ENCODE results near the gene RHBG.

RHBG gene

DNA sequence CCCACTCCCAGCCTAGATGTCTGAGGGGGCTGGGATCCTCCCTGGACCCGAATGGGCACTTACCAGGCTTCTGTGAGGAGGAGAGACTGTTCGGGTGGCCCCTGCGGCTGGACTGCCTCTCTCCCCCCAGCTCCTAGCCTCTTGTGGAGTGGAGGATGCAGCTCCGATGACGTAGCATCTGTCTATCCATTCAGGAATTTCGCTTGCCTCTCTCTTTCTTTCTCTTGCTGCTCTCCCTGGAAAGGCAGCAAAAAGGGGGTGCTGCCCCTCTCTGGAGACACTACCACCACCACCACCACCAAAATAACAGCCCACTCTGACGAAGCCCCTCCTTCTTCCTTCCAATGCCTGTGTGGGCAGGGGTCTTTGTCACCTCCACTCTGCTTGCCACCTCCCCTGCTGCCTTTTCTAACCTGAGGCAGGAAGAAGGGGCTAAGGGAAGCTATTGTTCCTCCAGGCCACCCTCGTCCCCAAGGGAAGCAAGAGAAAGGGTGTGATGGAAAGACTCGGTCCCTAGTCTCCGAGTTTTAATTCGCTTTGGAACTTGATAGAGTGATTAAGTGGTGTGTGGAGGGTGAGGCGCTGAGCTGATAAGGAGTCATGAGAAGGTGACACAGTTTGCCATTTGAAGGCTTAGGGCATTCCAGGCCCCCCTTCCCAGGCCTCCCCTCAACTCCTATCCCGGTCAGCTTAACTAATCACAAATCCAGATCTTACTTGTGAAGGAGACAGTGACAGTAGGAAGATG is 60.5 kb downstream of the RHBG start:
- TF ChIP-seq EP300 (IDR thresholded peaks at IDR 0.05; ENCODE audit: borderline replicate concordance) (no peak), CEBPB (IDR thresholded peaks at IDR 0.05) (no peak), FOXM1 (IDR thresholded peaks at IDR 0.05; ENCODE audit: borderline replicate concordance, low read depth) (no peak), TAF1 (IDR thresholded peaks at IDR 0.05; ENCODE audit: low read depth) (no peak), EGR1 (IDR thresholded peaks at IDR 0.05) (no peak), REST (IDR thresholded peaks at IDR 0.05; ENCODE audit: low read depth) (no peak), TEAD4 (IDR thresholded peaks at IDR 0.05) (no peak), YY1 (IDR thresholded peaks at IDR 0.05; ENCODE audit: low read depth) (no peak), ZBTB7A (IDR thresholded peaks at IDR 0.05; ENCODE audit: low read depth) (no peak), NFIC (IDR thresholded peaks at IDR 0.05) (no peak), CREB1 (IDR thresholded peaks at IDR 0.05; ENCODE audit: low read depth) (no peak), TCF12 (IDR thresholded peaks at IDR 0.05; ENCODE audit: low read depth) (no peak)
- TF ChIP-seq, protein P1, sequence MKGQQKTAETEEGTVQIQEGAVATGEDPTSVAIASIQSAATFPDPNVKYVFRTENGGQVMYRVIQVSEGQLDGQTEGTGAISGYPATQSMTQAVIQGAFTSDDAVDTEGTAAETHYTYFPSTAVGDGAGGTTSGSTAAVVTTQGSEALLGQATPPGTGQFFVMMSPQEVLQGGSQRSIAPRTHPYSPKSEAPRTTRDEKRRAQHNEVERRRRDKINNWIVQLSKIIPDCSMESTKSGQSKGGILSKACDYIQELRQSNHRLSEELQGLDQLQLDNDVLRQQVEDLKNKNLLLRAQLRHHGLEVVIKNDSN (IDR thresholded peaks at IDR 0.05), result no peak
- TF ChIP-seq, protein P2, sequence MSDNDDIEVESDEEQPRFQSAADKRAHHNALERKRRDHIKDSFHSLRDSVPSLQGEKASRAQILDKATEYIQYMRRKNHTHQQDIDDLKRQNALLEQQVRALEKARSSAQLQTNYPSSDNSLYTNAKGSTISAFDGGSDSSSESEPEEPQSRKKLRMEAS (IDR thresholded peaks at IDR 0.05), result no peak

DNA sequence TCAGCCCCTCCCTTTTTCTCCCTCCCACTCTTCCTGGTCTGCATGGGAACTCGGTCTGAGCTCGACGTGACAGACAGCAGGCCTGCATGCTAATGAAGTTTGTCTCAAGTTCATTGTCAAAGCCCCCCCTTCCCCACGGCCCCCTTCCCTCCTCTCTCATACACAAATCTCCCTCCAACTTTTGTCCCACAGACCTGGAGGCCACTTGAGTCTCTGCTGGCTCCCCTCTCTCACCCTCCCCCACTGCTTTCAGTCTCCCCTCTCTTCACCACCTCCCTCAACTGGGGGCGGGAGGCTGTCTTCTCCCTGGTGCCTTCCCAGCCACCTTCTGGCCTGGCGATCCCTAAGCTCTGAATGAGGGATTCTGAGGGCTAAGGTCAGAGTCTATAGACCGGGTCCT is 61.3 kb downstream of the RHBG start:
- TF ChIP-seq YY1 (IDR thresholded peaks at IDR 0.05; ENCODE audit: low read depth) (no peak), EGR1 (IDR thresholded peaks at IDR 0.05) (no peak), TEAD4 (IDR thresholded peaks at IDR 0.05) (no peak), NFIC (IDR thresholded peaks at IDR 0.05) (no peak), CREB1 (IDR thresholded peaks at IDR 0.05; ENCODE audit: low read depth) (no peak), ZBTB7A (IDR thresholded peaks at IDR 0.05; ENCODE audit: low read depth) (no peak)

- no peak for TF ChIP-seq EGR1 (IDR thresholded peaks at IDR 0.05)
- TF ChIP-seq NFIC (IDR thresholded peaks at IDR 0.05), result no peak
Observed at GRCh38 chr1:156430866-156431265, 61.9 kb downstream of the RHBG start.

GRCh38 chr1:156431366-156431765 is 62.4 kb downstream of the RHBG start:
- TF ChIP-seq YY1 (IDR thresholded peaks at IDR 0.05; ENCODE audit: low read depth) (no peak), ZBTB7A (IDR thresholded peaks at IDR 0.05; ENCODE audit: low read depth) (no peak), TAF1 (IDR thresholded peaks at IDR 0.05; ENCODE audit: low read depth) (no peak), FOXM1 (IDR thresholded peaks at IDR 0.05; ENCODE audit: borderline replicate concordance, low read depth) (no peak), CREB1 (IDR thresholded peaks at IDR 0.05; ENCODE audit: low read depth) (no peak), TCF12 (IDR thresholded peaks at IDR 0.05; ENCODE audit: low read depth) (no peak), EGR1 (IDR thresholded peaks at IDR 0.05) (no peak), EP300 (IDR thresholded peaks at IDR 0.05; ENCODE audit: borderline replicate concordance) (no peak), REST (IDR thresholded peaks at IDR 0.05; ENCODE audit: low read depth) (no peak), RAD21 (IDR thresholded peaks at IDR 0.05; ENCODE audit: low read depth) (no peak), CEBPB (IDR thresholded peaks at IDR 0.05) (no peak), NFIC (IDR thresholded peaks at IDR 0.05) (no peak), TEAD4 (IDR thresholded peaks at IDR 0.05) (no peak)
- TF ChIP-seq, protein P1 (IDR thresholded peaks at IDR 0.05), result no peak
- TF ChIP-seq, protein P2 (IDR thresholded peaks at IDR 0.05), result no peak

DNA sequence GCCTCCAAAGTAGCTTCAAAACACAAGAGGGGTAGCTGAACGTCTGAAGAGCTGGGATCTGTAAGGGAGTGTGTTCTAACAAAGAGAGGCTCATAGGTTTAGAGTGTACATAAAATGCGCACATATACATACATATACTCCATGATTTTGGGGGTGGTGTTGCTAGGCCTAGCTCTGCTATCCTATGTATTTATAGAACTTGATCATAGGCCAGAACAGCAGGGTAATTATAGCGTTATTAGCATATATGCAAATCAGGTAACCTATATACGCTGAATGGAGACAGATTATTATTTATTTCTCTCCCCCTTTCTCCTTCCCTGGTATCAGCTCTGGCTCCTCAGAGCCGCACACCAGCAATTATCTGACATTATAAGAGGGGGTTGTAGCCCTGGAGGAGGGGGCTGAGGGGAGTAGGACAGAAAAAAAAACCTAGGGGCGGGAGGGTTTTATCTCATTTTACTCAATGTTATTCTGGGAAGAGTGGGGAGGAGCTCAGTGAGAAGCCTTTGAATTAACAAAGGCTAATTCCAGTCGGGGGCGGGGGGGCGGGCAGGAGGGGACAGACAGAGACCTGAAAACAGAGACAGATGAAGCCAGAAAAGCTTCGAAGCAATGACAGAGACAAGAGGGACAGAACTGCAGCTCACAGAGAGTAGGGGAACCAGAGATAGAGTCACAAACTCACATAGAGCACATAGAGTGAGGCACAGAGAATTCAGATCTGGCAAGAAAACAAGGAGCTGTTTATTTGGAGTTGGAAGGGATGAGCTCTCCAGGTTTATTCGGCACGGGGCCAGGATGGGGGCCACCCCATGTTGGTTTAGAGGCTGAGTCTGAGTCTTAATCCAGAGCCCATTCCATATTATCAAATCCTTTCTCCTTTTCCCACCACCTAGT is 63.0 kb downstream of the RHBG start:
- TF ChIP-seq, protein P2 (IDR thresholded peaks at IDR 0.05), result no peak
- TF ChIP-seq, protein P1 (IDR thresholded peaks at IDR 0.05), result no peak
- TF ChIP-seq EP300 (IDR thresholded peaks at IDR 0.05; ENCODE audit: borderline replicate concordance), result no peak
- TF ChIP-seq TCF12 (IDR thresholded peaks at IDR 0.05; ENCODE audit: low read depth), result no peak
- no peak for TF ChIP-seq CEBPB (IDR thresholded peaks at IDR 0.05)
- no peak for TF ChIP-seq ZBTB7A (IDR thresholded peaks at IDR 0.05; ENCODE audit: low read depth)
- no peak for TF ChIP-seq TEAD4 (IDR thresholded peaks at IDR 0.05)
- no peak for TF ChIP-seq TAF1 (IDR thresholded peaks at IDR 0.05; ENCODE audit: low read depth)
- no peak for TF ChIP-seq REST (IDR thresholded peaks at IDR 0.05; ENCODE audit: low read depth)
- TF ChIP-seq CREB1 (IDR thresholded peaks at IDR 0.05; ENCODE audit: low read depth), result no peak
- no peak for TF ChIP-seq RAD21 (IDR thresholded peaks at IDR 0.05; ENCODE audit: low read depth)

All from Ishikawa (cell line).